Measurements from ENCODE around the gene RAI1.

The RAI1 gene

GRCh38 chr17:17710728-17711541 is 29.7 kb downstream of the RAI1 start (continued):
- TF ChIP-seq ZNF548 (tag by site-specific recombination; IDR thresholded peaks at IDR 0.05) = no peak
- TF ChIP-seq ZNF350 (tag by site-specific recombination; IDR thresholded peaks at IDR 0.05) = no peak
- no peak for TF ChIP-seq ZNF362 (tag by site-specific recombination; IDR thresholded peaks at IDR 0.05)
- TF ChIP-seq ZNF133 (tag by site-specific recombination; IDR thresholded peaks at IDR 0.05) = no peak
- TF ChIP-seq SP3 (tag by site-specific recombination; IDR thresholded peaks at IDR 0.05) = peak; percentile 32
- no peak for TF ChIP-seq ZBTB21 (tag by site-specific recombination; IDR thresholded peaks at IDR 0.05)
- TF ChIP-seq ZBTB8A (tag by site-specific recombination; IDR thresholded peaks at IDR 0.05) = no peak
- TF ChIP-seq MEIS1 (CRISPR knock-in tag; IDR thresholded peaks at IDR 0.05; ENCODE audit: borderline replicate concordance) = no peak
- TF ChIP-seq, protein P1, sequence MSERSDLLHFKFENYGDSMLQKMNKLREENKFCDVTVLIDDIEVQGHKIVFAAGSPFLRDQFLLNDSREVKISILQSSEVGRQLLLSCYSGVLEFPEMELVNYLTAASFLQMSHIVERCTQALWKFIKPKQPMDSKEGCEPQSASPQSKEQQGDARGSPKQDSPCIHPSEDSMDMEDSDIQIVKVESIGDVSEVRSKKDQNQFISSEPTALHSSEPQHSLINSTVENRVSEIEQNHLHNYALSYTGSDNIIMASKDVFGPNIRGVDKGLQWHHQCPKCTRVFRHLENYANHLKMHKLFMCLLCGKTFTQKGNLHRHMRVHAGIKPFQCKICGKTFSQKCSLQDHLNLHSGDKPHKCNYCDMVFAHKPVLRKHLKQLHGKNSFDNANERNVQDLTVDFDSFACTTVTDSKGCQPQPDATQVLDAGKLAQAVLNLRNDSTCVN (tag by site-specific recombination; optimal IDR thresholded peaks at IDR 0.05) = no peak
- peak; percentile 30; the same call in 1 of the 2 replicates for TF ChIP-seq KLF8 (tag by site-specific recombination; IDR thresholded peaks at IDR 0.05)
- TF ChIP-seq, protein P2, sequence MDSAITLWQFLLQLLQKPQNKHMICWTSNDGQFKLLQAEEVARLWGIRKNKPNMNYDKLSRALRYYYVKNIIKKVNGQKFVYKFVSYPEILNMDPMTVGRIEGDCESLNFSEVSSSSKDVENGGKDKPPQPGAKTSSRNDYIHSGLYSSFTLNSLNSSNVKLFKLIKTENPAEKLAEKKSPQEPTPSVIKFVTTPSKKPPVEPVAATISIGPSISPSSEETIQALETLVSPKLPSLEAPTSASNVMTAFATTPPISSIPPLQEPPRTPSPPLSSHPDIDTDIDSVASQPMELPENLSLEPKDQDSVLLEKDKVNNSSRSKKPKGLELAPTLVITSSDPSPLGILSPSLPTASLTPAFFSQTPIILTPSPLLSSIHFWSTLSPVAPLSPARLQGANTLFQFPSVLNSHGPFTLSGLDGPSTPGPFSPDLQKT (IDR thresholded peaks at IDR 0.05; ENCODE audit: borderline replicate concordance, low read depth, low read length) = no peak
- TF ChIP-seq ZNF555 (tag by site-specific recombination; conservative IDR thresholded peaks at IDR 0.05) = no peak
- TF ChIP-seq ZNF629 (tag by site-specific recombination; IDR thresholded peaks at IDR 0.05) = peak; percentile 61
- TF ChIP-seq ZNF266 (tag by site-specific recombination; IDR thresholded peaks at IDR 0.05; ENCODE audit: low read depth) = no peak
- TF ChIP-seq, protein P3, sequence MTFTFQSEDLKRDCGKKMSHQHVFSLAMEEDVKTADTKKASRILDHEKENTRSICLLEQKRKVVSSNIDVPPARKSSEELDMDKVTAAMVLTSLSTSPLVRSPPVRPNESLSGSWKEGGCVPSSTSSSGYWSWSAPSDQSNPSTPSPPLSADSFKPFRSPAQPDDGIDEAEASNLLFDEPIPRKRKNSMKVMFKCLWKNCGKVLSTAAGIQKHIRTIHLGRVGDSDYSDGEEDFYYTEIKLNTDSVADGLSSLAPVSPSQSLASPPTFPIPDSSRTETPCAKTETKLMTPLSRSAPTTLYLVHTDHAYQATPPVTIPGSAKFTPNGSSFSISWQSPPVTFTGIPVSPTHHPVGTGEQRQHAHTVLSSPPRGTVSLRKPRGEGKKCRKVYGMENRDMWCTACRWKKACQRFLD (tag by site-specific recombination; IDR thresholded peaks at IDR 0.05) = no peak
- no peak for TF ChIP-seq ZFP41 (tag by site-specific recombination; IDR thresholded peaks at IDR 0.05; ENCODE audit: borderline replicate concordance)
- peak; percentile 86 for TF ChIP-seq WT1 (tag by site-specific recombination; IDR thresholded peaks at IDR 0.05)
- TF ChIP-seq ZNF354C (tag by site-specific recombination; IDR thresholded peaks at IDR 0.05; ENCODE audit: borderline replicate concordance, low read depth) = no peak
- TF ChIP-seq, protein P4, sequence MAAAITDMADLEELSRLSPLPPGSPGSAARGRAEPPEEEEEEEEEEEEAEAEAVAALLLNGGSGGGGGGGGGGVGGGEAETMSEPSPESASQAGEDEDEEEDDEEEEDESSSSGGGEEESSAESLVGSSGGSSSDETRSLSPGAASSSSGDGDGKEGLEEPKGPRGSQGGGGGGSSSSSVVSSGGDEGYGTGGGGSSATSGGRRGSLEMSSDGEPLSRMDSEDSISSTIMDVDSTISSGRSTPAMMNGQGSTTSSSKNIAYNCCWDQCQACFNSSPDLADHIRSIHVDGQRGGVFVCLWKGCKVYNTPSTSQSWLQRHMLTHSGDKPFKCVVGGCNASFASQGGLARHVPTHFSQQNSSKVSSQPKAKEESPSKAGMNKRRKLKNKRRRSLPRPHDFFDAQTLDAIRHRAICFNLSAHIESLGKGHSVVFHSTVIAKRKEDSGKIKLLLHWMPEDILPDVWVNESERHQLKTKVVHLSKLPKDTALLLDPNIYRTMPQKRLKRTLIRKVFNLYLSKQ (tag by site-specific recombination; IDR thresholded peaks at IDR 0.05; ENCODE audit: borderline replicate concordance) = no peak
- no peak for TF ChIP-seq ZNF37A (tag by site-specific recombination; IDR thresholded peaks at IDR 0.05)
- TF ChIP-seq ZNF830 (tag by site-specific recombination; IDR thresholded peaks at IDR 0.05; ENCODE audit: low read depth) = no peak
- TF ChIP-seq, protein P5, sequence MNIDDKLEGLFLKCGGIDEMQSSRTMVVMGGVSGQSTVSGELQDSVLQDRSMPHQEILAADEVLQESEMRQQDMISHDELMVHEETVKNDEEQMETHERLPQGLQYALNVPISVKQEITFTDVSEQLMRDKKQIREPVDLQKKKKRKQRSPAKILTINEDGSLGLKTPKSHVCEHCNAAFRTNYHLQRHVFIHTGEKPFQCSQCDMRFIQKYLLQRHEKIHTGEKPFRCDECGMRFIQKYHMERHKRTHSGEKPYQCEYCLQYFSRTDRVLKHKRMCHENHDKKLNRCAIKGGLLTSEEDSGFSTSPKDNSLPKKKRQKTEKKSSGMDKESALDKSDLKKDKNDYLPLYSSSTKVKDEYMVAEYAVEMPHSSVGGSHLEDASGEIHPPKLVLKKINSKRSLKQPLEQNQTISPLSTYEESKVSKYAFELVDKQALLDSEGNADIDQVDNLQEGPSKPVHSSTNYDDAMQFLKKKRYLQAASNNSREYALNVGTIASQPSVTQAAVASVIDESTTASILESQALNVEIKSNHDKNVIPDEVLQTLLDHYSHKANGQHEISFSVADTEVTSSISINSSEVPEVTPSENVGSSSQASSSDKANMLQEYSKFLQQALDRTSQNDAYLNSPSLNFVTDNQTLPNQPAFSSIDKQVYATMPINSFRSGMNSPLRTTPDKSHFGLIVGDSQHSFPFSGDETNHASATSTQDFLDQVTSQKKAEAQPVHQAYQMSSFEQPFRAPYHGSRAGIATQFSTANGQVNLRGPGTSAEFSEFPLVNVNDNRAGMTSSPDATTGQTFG (tag by site-specific recombination; IDR thresholded peaks at IDR 0.05; ENCODE audit: borderline replicate concordance) = no peak
- no peak for TF ChIP-seq HOXD13 (CRISPR knock-in tag; IDR thresholded peaks at IDR 0.05; ENCODE audit: borderline replicate concordance)
- TF ChIP-seq ZFP37 (tag by site-specific recombination; IDR thresholded peaks at IDR 0.05) = no peak
- no peak for TF ChIP-seq ZNF571 (tag by site-specific recombination; IDR thresholded peaks at IDR 0.05)
- no peak for TF ChIP-seq GFI1B (tag by site-specific recombination; IDR thresholded peaks at IDR 0.05)
- TF ChIP-seq, protein P6, sequence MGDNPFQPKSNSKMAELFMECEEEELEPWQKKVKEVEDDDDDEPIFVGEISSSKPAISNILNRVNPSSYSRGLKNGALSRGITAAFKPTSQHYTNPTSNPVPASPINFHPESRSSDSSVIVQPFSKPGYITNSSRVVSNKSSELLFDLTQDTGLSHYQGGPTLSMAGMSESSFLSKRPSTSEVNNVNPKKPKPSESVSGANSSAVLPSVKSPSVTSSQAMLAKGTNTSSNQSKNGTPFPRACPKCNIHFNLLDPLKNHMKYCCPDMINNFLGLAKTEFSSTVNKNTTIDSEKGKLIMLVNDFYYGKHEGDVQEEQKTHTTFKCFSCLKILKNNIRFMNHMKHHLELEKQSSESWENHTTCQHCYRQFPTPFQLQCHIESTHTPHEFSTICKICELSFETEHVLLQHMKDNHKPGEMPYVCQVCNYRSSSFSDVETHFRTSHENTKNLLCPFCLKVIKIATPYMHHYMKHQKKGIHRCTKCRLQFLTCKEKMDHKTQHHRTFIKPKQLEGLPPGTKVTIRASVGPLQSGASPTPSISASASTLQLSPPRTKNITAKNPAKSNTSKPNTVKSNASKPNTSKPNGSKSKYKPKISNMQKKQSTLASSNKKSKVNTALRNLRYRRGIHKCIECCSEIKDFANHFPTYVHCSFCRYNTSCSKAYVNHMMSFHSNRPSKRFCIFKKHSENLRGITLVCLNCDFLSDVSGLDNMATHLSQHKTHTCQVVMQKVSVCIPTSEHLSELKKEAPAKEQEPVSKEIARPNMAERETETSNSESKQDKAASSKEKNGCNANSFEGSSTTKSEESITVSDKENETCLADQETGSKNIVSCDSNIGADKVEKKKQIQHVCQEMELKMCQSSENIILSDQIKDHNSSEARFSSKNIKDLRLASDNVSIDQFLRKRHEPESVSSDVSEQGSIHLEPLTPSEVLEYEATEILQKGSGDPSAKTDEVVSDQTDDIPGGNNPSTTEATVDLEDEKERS (tag by site-specific recombination; IDR thresholded peaks at IDR 0.05) = no peak

All from HEK293 (cell line).